GM23338 (cell line): ENCODE data around the gene PACS2.

Experiments used
- CREB1 ChIP-seq: fragments of 250-450 bp; sonication (Bioruptor Pico); IDR thresholded peaks from 2 replicates; pipeline ENCODE4 v1.5.0; 2020; ENCODE audit warnings: low read depth, mild to moderate bottlenecking, moderate library complexity
- CTCF ChIP-seq, 2 experiments: fragments of 200-600 bp in 1 of 2; sonication (generic) in 1 of 2; conservative IDR thresholded peaks; 2 replicates each; pipeline versions ENCODE4 v1.5.1 to v1.6.1; 2016 to 2017; ENCODE audit warnings: antibody characterized with exemption in 2 of 2, low read depth in 2 of 2, mild to moderate bottlenecking in 2 of 2, moderate library complexity in 1 of 2
- ETS1 ChIP-seq: IDR thresholded peaks from 2 replicates; pipeline ENCODE4 v1.6.1; 2016; ENCODE audit warnings: antibody characterized with exemption
- EZH2 ChIP-seq: fragments of 200-600 bp; sonication (generic); IDR thresholded peaks from one replicate; pipeline ENCODE4 v1.8.0; 2017; ENCODE audit warnings: antibody characterized with exemption, mild to moderate bottlenecking, low read depth; ENCODE audit not compliant: unreplicated experiment
- EZH2phosphoT487 ChIP-seq: fragments of 200-600 bp; sonication (generic); IDR thresholded peaks from one replicate; pipeline ENCODE4 v1.8.1; 2018; ENCODE audit warnings: antibody characterized with exemption; ENCODE audit not compliant: unreplicated experiment
- JUNB ChIP-seq: IDR thresholded peaks from one replicate; pipeline ENCODE4 v1.6.1; 2016; ENCODE audit warnings: antibody characterized with exemption; ENCODE audit not compliant: unreplicated experiment
- NANOG ChIP-seq: IDR thresholded peaks from 2 replicates; pipeline ENCODE4 v1.6.1; 2016; ENCODE audit warnings: antibody characterized with exemption, borderline replicate concordance
- POLR2AphosphoS5 ChIP-seq: IDR thresholded peaks from 2 replicates; pipeline ENCODE4 v1.6.1; 2016; ENCODE audit warnings: antibody characterized with exemption, low read depth
- REST ChIP-seq: IDR thresholded peaks from one replicate; pipeline ENCODE4 v1.6.1; 2018; ENCODE audit warnings: antibody characterized with exemption; ENCODE audit not compliant: unreplicated experiment
- STAT1 ChIP-seq: IDR thresholded peaks from one replicate; pipeline ENCODE4 v1.6.1; 2016; ENCODE audit warnings: antibody characterized with exemption; ENCODE audit not compliant: unreplicated experiment
- ZNF114 ChIP-seq: fragments of 250-450 bp; sonication (Bioruptor Pico); IDR thresholded peaks from 2 replicates; pipeline ENCODE4 v1.5.0; 2020; ENCODE audit warnings: mild to moderate bottlenecking, moderate library complexity
- ZNF331 ChIP-seq: fragments of 250-450 bp; sonication (Bioruptor Pico); IDR thresholded peaks from 2 replicates; pipeline ENCODE4 v1.5.0; 2020; ENCODE audit warnings: low read depth, mild to moderate bottlenecking, moderate library complexity
- ZNF462 ChIP-seq: fragments of 250-450 bp; sonication (Bioruptor Pico); IDR thresholded peaks from 2 replicates; pipeline ENCODE4 v1.5.0; 2020; ENCODE audit warnings: mild to moderate bottlenecking, moderate library complexity

- no peak for TF ChIP-seq EZH2phosphoT487
- TF ChIP-seq POLR2AphosphoS5 = no peak
- TF ChIP-seq CTCF (conservative IDR thresholded peaks at IDR 0.05; ENCODE audit: low read depth in 2 of 2) = no peak
- TF ChIP-seq CREB1 (CRISPR knock-in tag) = no peak
- no peak for TF ChIP-seq JUNB
- no peak for TF ChIP-seq EZH2
- no peak for TF ChIP-seq ZNF331 (CRISPR knock-in tag)
- TF ChIP-seq REST = no peak
- TF ChIP-seq STAT1 = no peak
- TF ChIP-seq ETS1 = no peak
- TF ChIP-seq ZNF462 (CRISPR knock-in tag) = no peak
- no peak for TF ChIP-seq ZNF114 (CRISPR knock-in tag)
- no peak for TF ChIP-seq NANOG
These were observed 8.4 kb downstream of the PACS2 start for GRCh38 chr14:105322791-105323556.
